ENCODE data around the gene CUBN.

Gene CUBN

GRCh38 chr10:17010363-17011145, 119.1 kb downstream of the CUBN start:
- H3K27ac ChIP-seq: no peak overlapping the region
- TF ChIP-seq CTCF (IDR thresholded peaks at IDR 0.05) (no peak), ZFX (IDR thresholded peaks at IDR 0.05; ENCODE audit: borderline replicate concordance) (no peak)

GRCh38 chr10:17009212-17009700, 120.4 kb downstream of the CUBN start:
- no peak overlapping the region for H3K27ac ChIP-seq
- TF ChIP-seq CTCF (IDR thresholded peaks at IDR 0.05) (no peak), ZFX (IDR thresholded peaks at IDR 0.05; ENCODE audit: borderline replicate concordance) (no peak)

- no peak overlapping the region for H3K27ac ChIP-seq
Measured at GRCh38 chr10:17007418-17007770, 122.2 kb downstream of the CUBN start.

GRCh38 chr10:17006631-17007417, 122.8 kb downstream of the CUBN start:
- TF ChIP-seq ZFX (IDR thresholded peaks at IDR 0.05; ENCODE audit: borderline replicate concordance): no peak
- TF ChIP-seq CTCF (IDR thresholded peaks at IDR 0.05): no peak
- no peak overlapping the region for H3K27ac ChIP-seq

More at GRCh38 chr10:17007418-17007770, 122.2 kb downstream of the CUBN start:
- TF ChIP-seq CTCF (IDR thresholded peaks at IDR 0.05) (no peak), ZFX (IDR thresholded peaks at IDR 0.05; ENCODE audit: borderline replicate concordance) (no peak)

- TF ChIP-seq CTCF (IDR thresholded peaks at IDR 0.05) (no peak), ZFX (IDR thresholded peaks at IDR 0.05; ENCODE audit: borderline replicate concordance) (no peak)
Measured at GRCh38 chr10:17005621-17006566, 123.7 kb downstream of the CUBN start.

GRCh38 chr10:17004801-17005380, 124.7 kb downstream of the CUBN start:
- TF ChIP-seq CTCF (IDR thresholded peaks at IDR 0.05): no peak
- TF ChIP-seq ZFX (IDR thresholded peaks at IDR 0.05; ENCODE audit: borderline replicate concordance): no peak
- no peak overlapping the region for H3K27ac ChIP-seq

More at GRCh38 chr10:17005621-17006566, 123.7 kb downstream of the CUBN start:
- no peak overlapping the region for H3K27ac ChIP-seq

All from 22Rv1 (cell line).